Retinal pigment epithelial cell (primary cell): ENCODE data around the gene DSTYK.

Source experiments
- DNase-seq: peaks from one replicate; pipeline ENCODE4 v3.0.0-alpha.2; 2010; ENCODE audit warnings: low read depth
- H3K4me3 ChIP-seq: 2 replicates; pipeline ENCODE4 v1.5.1; 2011; ENCODE audit warnings: mild to moderate bottlenecking, low read length, control low read depth, moderate library complexity
- CTCF ChIP-seq: conservative IDR thresholded peaks from 2 replicates; pipeline ENCODE4 v1.5.1; 2011; ENCODE audit warnings: low read depth, low read length, control low read depth, inconsistent platforms

Gene DSTYK

DNA sequence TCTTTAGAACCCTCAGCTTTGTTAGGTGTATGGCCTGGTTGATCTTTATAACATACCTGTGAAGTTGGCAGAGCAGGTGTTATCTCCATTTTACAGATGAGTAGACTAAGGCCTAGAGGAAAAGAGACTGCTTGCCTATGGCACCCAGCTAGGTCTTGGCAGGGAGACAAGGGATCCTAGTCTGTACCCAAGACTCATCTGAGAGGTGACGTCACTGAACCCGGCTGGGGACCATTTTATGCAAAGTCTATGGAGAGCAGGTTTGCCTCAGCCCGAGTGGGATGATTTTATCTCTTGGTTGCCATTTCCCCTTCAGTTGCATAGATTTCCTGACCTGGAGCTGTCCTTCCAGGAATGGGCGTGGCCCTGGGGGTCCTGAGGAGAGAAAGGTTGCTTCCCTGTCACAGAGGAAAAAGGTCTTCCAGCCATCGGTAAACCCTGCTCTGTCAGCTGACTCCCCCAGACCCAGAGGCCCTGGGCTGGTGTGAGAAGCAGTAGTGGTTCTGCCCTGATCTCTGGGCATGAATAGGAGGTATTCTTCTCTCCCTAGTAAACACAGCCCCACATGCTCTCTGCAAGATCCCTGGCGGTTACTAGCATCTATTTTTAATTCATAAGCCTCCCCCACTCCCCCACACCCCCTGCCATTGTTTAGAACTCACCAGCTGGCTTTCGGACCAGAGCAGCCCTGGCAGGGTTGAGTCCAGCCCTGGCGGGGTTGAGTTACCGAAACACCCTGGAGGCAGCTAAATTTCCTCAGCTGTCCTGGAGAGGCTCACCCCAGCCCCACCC is 35.8 kb upstream of the DSTYK start:
- DNase-seq: no peak
- no peak for TF ChIP-seq CTCF
- H3K4me3 ChIP-seq: no peak overlapping the region

GRCh38 chr1:205246351-205247119 is 35.0 kb upstream of the DSTYK start:
- no peak for DNase-seq
- no peak for TF ChIP-seq CTCF

DNA sequence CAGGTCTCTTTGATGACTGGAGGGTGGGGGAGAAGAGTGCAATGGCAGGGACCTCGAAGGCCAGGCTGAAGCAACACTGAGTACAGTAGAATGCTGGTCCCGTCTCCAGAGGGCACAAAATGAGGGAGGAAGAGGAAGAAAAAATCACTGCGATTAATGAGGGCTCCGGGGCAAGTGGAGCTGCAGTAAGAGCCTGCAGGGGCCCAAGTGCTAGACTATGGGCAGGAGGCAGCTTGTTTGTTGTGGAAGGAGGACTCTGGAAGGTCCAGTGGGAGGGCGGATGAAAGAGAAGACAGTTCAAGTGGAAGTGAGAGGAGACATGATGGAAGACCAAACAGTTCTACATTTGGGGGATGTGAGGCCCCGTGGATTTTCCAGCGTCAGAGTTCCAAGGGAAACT is 33.6 kb upstream of the DSTYK start:
- no peak overlapping the region for H3K4me3 ChIP-seq
- TF ChIP-seq CTCF: no peak
- no peak for DNase-seq

More at GRCh38 chr1:205246351-205247119, 35.0 kb upstream of the DSTYK start:
- H3K4me3 ChIP-seq: no peak overlapping the region

DNA sequence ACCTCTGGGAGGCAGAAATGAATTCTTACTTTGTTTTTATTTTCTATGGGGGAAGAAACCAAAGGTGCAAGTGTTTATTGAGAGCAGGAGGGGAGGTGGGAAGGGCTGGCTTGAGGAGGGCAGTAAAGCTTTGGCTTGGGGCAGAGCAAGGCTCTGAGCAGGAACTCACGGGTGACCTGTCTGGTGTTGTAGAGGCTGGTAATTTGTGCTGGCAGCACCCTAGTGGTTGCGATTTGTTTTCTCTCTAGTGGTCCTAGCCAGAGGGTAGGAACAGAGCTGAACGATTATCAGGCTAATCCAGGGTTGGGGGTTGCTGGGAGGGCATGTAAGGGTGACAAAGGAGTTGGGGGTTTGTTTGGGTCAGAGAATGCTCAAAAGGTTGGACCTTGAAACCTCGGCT is 32.9 kb upstream of the DSTYK start:
- DNase-seq: no peak
- TF ChIP-seq CTCF: no peak
- H3K4me3 ChIP-seq: no peak overlapping the region

GRCh38 chr1:205243350-205244191 is 32.1 kb upstream of the DSTYK start:
- no peak for DNase-seq
- H3K4me3 ChIP-seq: no peak overlapping the region
- no peak for TF ChIP-seq CTCF

DNA sequence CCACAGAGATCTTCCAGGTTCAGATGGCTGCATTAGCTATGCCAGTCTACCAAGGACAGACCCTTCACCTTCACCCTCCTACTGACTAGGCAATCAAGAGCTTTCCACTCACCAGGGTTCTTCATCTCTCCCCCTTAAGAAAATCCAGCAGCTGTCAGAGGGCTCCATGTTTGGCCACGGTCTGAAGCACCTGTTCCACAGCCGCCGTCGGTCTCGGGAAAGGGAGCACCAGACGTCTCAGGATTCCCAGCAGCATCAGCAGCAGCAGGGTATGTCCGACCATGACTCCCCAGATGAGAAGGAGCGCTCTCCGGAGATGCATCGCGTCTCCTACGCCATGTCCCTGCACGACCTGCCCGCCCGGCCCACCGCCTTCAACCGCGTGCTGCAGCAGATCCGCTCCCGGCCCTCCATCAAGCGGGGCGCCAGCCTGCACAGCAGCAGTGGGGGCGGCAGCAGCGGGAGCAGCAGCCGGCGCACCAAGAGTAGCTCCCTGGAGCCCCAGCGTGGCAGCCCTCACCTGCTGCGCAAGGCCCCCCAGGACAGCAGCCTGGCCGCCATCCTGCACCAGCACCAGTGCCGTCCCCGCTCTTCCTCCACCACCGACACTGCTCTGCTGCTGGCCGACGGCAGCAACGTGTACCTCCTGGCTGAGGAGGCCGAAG is 30.0 kb upstream of the DSTYK start:
- TF ChIP-seq CTCF: no peak
- H3K4me3 ChIP-seq: no peak overlapping the region
- DNase-seq: no peak
